ENCODE measurements around the gene MORN1. TPM values are rescaled to one million over a fixed set of nuclear protein-coding genes. Genes with fewer than 3 reads are reported as not detected.

The MORN1 gene
- total RNA-seq, 4 donors from 2014 or later = 3.0 to 34.0 (median 12.5) TPM

DNA sequence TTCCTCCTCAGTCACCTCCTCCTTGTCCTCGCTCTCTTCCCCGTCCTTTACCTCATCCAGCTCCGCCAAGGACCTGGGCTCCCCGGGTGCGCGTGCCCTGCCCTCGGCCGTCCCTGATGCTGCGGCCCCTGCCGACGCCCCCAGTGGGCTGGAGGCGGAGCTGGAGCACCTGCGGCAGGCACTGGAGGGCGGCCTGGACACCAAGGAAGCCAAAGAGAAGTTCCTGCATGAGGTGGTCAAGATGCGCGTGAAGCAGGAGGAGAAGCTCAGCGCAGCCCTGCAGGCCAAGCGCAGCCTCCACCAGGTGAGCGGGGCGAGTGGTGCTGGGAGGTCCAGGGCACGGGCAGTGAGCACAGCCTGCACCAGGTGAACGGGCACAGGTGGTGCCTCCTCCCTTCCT, 87.1 kb downstream of the MORN1 start:
- WGBS, 2 donors (ENCODE audit: low coverage in 1 of 2) = 40 to 88% methylated on average over 1 to 22 of the region's 22 CpGs
- in situ Hi-C loops (cut with MboI; ENCODE audit: low pct_ligation_motif_present in 1 of 4, low pct_unique_long_range_greater_than_20kb in 1 of 4, low sequenced_read_pairs in 3 of 4) = loop anchor here in 2 of 4 donors (25.0 kb wide), 1 partner anchor 92 kb away; no protein-coding TSS in a partner anchor
- intact Hi-C loops (cut with DNase I; ENCODE audit: low total_unique reads) = no loop called here
- no peaks in the 10 kb centered on the region for H3K27me3 ChIP-seq
- H3K27ac ChIP-seq = peak overlapping the region in 2 of 4 donors; percentile 5 to 58
- no peak overlapping the region for H3K4me3 ChIP-seq
- TF ChIP-seq POLR2AphosphoS5 (IDR thresholded peaks at IDR 0.05) (no peak), POLR2A (IDR thresholded peaks at IDR 0.05) (no peak), EP300 (IDR thresholded peaks at IDR 0.05; ENCODE audit: low read depth) (no peak)
- TF ChIP-seq, protein P1, sequence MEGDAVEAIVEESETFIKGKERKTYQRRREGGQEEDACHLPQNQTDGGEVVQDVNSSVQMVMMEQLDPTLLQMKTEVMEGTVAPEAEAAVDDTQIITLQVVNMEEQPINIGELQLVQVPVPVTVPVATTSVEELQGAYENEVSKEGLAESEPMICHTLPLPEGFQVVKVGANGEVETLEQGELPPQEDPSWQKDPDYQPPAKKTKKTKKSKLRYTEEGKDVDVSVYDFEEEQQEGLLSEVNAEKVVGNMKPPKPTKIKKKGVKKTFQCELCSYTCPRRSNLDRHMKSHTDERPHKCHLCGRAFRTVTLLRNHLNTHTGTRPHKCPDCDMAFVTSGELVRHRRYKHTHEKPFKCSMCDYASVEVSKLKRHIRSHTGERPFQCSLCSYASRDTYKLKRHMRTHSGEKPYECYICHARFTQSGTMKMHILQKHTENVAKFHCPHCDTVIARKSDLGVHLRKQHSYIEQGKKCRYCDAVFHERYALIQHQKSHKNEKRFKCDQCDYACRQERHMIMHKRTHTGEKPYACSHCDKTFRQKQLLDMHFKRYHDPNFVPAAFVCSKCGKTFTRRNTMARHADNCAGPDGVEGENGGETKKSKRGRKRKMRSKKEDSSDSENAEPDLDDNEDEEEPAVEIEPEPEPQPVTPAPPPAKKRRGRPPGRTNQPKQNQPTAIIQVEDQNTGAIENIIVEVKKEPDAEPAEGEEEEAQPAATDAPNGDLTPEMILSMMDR (IDR thresholded peaks at IDR 0.05) = no peak
- DNase-seq = no peak
- peaks cover 0 to 44% (median 12%) of the 10 kb centered on the region in 4 donors for H3K36me3 ChIP-seq
- no peaks in the 10 kb centered on the region for H3K9me3 ChIP-seq
- peaks cover 23 to 36% (median 26%) of the 10 kb centered on the region in 4 donors for H3K4me1 ChIP-seq

DNA sequence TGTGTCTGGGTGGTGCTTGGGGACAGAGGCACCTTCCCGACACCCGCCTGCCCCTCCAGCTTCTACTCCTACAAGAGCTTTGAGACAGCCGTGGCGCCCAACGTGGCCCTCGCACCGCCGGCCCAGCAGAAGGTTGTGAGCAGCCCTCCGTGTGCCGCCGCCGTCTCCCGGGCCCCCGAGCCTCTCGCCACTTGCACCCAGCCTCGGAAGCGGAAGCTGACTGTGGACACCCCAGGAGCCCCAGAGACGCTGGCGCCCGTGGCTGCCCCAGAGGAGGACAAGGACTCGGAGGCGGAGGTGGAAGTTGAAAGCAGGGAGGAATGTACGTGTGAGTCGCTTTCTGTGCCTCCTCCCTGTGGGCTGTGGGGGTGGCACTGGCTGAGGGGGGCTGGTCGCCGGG, 87.6 kb downstream of the MORN1 start:
- peak overlapping the region in 1 of 4 donors; percentile 58 for H3K27ac ChIP-seq
- H3K4me3 ChIP-seq = no peak overlapping the region
- intact Hi-C loops (cut with DNase I; ENCODE audit: low total_unique reads) (no loop called here), in situ Hi-C loops (cut with MboI; ENCODE audit: low pct_ligation_motif_present in 1 of 4, low pct_unique_long_range_greater_than_20kb in 1 of 4, low sequenced_read_pairs in 3 of 4) (loop anchor here in 2 of 4 donors (25.0 kb wide), 1 partner anchor 91 kb away; no protein-coding TSS in a partner anchor)
- WGBS, 2 donors (ENCODE audit: low coverage in 1 of 2) = 90% methylated on average over 26 of the region's 26 CpGs; no CpG with 5 or more reads in 1 of the 2 donors
- TF ChIP-seq, protein P1 (IDR thresholded peaks at IDR 0.05) = no peak
- TF ChIP-seq EP300 (IDR thresholded peaks at IDR 0.05; ENCODE audit: low read depth) (no peak), POLR2A (IDR thresholded peaks at IDR 0.05) (no peak), POLR2AphosphoS5 (IDR thresholded peaks at IDR 0.05) (no peak)
- H3K4me1 ChIP-seq = peaks cover 27 to 41% (median 31%) of the 10 kb centered on the region in 4 donors
- H3K9me3 ChIP-seq = no peaks in the 10 kb centered on the region
- no peak for DNase-seq
- peaks cover 0 to 44% (median 12%) of the 10 kb centered on the region in 4 donors for H3K36me3 ChIP-seq
- H3K27me3 ChIP-seq = no peaks in the 10 kb centered on the region

DNA sequence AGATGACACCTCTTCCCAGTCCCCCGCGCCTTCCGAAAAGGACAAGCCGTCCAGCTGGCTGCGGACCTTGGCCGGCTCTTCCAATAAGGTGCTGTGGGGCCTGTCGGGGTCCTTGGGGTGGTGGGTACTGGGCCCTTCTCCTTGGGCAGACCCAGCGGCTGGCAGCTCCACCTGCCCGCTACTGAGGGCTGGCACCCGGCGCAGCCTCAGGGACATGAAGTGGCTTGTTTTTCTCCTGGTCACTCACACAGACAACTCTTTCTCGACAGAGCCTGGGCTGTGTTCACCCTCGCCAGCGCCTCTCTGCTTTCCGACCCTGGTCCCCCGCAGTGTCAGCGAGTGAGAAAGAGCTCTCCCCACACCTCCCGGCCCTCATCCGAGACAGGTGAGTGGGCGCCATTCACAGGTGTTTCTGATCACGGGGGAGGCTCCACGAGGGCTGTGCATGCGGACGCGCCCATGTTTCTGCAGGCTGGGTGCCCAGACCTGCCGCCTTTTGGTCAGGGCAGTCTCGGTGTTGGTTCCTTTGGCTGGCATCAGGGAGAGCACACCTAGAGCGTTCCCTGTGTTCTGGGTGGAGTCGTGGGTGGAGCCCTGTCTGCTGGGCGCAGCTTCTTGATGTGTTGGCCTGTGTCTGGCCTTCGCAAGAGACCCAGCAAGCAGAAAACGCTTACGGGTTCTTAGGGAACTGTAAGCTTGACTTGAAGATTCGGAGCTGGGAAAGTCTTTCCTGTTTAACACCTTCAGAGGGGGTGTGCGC, 88.2 kb downstream of the MORN1 start:
- Histone ChIP-seq H3K4me1 (peaks cover 27 to 46% (median 35%) of the 10 kb centered on the region in 4 donors), H3K36me3 (peaks cover 0 to 44% (median 12%) of the 10 kb centered on the region in 4 donors), H3K27ac (peak overlapping the region in 1 of 4 donors; percentile 58), H3K4me3 (no peak overlapping the region), H3K9me3 (no peaks in the 10 kb centered on the region), H3K27me3 (no peaks in the 10 kb centered on the region)
- in situ Hi-C loops (cut with MboI; ENCODE audit: low pct_ligation_motif_present in 1 of 4, low pct_unique_long_range_greater_than_20kb in 1 of 4, low sequenced_read_pairs in 3 of 4) (loop anchor here in 2 of 4 donors (25.0 kb wide), 1 partner anchor 91 kb away; no protein-coding TSS in a partner anchor), intact Hi-C loops (cut with DNase I; ENCODE audit: low total_unique reads) (no loop called here)
- DNase-seq = no peak
- 82 to 87% methylated on average over 9 to 35 of the region's 35 CpGs for WGBS, 2 donors (ENCODE audit: low coverage in 1 of 2)
- TF ChIP-seq, protein P1 (IDR thresholded peaks at IDR 0.05) = no peak

DNA sequence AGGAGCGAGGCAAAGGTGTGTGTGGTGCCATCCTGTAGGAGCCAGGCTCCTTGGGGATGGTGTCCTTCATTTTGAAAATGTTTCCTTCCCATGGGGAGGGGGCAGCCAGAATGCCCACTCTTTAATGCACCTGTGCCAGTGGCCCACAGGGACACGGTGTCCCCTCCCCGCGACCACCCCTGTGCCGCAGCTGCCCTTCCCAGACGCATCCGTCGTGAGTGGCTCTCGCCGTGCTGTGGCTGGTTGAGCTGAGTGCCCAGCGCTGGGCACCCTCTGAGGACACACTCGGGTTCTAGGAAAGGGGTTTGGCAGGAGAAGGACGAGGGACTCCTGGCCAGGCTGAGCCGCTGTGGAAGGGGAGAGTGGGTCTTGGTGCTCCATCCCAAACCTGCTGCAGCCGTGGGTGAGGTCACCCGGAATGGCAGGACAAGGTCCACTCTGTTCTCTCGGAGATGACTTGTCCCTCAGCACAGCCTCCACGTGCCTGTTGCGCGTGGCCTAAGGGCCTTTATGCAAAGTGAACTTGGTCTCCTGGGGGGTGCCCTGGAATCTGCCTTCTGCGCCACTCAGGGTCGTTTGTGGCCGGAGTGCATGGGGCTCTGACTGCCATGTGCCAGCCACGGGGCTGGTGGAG, 88.9 kb downstream of the MORN1 start:
- no peaks in the 10 kb centered on the region for H3K27me3 ChIP-seq
- no peak for TF ChIP-seq POLR2AphosphoS5 (IDR thresholded peaks at IDR 0.05)
- no peak for TF ChIP-seq EP300 (IDR thresholded peaks at IDR 0.05; ENCODE audit: low read depth)
- no peak for TF ChIP-seq POLR2A (IDR thresholded peaks at IDR 0.05)
- TF ChIP-seq, protein P1 (IDR thresholded peaks at IDR 0.05) = no peak
- no peak for DNase-seq
- no peaks in the 10 kb centered on the region for H3K9me3 ChIP-seq
- in situ Hi-C loops (cut with MboI; ENCODE audit: low pct_ligation_motif_present in 1 of 4, low pct_unique_long_range_greater_than_20kb in 1 of 4, low sequenced_read_pairs in 3 of 4) (loop anchor here in 2 of 4 donors (25.0 kb wide), 1 partner anchor 90 kb away; no protein-coding TSS in a partner anchor), intact Hi-C loops (cut with DNase I; ENCODE audit: low total_unique reads) (no loop called here)
- WGBS, 2 donors (ENCODE audit: low coverage in 1 of 2) = 84 to 100% methylated on average over 2 to 24 of the region's 24 CpGs
- peaks cover 0 to 36% (median 8%) of the 10 kb centered on the region in 4 donors for H3K36me3 ChIP-seq
- no peak overlapping the region for H3K4me3 ChIP-seq
- peak overlapping the region in 2 of 4 donors; percentile 85 to 87 for H3K27ac ChIP-seq
- H3K4me1 ChIP-seq = peaks cover 27 to 48% (median 36%) of the 10 kb centered on the region in 4 donors
